Stimulated activated naive B cell treated with anti-CD40 and anti-IgM and Interleukin-4, amounts not matched to agents 10 μg/mL and 1 μg/mL and 100 μg/mL, for 72 hours (primary cell): Measurements from ENCODE around the gene TOMM6.
A peak's percentile ranks its signal among the peaks of the same experiment; 100 is the strongest.

Source experiments
- ATAC-seq, 2 donors: fragments of 150-1000 bp; cut with Tn5 transposase; replicated peaks; 2 replicates each; pipeline ENCODE4 v1.10.0; 2021; ENCODE audit warnings: moderate library complexity in 1 of 2
- DNase-seq: peaks from one replicate; pipeline ENCODE4 v3.0.0; 2021
- H3K27ac Mint-ChIP-seq: one replicate; pipeline ENCODE4 v1.8.0; 2022; ENCODE audit warnings: mild to moderate bottlenecking, mixed read lengths
- H3K27me3 Mint-ChIP-seq, 2 donors: one replicate each; pipeline ENCODE4 v1.8.0; 2022; ENCODE audit warnings: mixed read lengths in 2 of 2
- H3K36me3 Mint-ChIP-seq, 2 donors: one replicate each; pipeline ENCODE4 v1.8.0; 2022; ENCODE audit warnings: mixed read lengths in 2 of 2, mild to moderate bottlenecking in 1 of 2
- H3K4me1 Mint-ChIP-seq, 2 donors: one replicate each; pipeline ENCODE4 v1.8.0; 2022; ENCODE audit warnings: mixed read lengths in 2 of 2, mild to moderate bottlenecking in 1 of 2
- H3K4me3 Mint-ChIP-seq, 2 donors: one replicate each; pipeline ENCODE4 v1.8.0; 2022; ENCODE audit warnings: mild to moderate bottlenecking in 2 of 2, mixed read lengths in 2 of 2, moderate library complexity in 1 of 2
- H3K9me3 Mint-ChIP-seq, 2 donors: one replicate each; pipeline ENCODE4 v1.8.0; 2022; ENCODE audit warnings: mixed read lengths in 2 of 2, mild to moderate bottlenecking in 1 of 2

Gene TOMM6

DNA sequence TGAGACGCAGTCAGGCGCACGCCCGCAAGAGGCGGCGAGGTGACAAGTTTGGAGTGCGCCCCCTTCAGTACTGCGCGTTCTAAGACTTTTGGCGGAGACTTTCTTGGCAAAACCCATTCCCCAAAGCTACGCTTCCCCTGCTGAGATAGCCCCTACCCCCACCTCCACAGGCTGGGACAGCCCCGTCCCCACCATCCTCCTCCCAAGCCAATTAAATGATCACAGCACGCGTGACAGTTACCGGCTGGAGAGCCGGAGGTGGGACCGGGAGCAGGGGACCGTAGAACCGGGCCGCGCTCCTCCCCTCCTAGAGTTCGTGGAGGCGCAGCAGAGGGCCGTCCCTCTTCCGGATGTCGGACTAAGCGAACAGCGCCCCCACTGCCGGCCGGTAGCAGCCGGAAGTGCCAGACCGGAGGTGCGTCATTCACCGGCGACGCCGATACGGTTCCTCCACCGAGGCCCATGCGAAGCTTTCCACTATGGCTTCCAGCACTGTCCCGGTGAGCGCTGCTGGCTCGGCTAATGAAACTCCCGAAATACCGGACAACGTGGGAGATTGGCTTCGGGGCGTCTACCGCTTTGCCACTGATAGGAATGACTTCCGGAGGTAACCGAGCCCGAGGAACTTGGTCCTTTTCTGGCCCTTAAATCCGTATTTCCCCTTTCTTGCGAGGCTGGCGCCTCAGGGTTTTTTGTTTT, at the start of gene TOMM6:
TOMM6 (plus strand) TSS at position 476 of the 699 bp plus-strand sequence; CDS start at position 480, 4 bp downstream.
- Mint-ChIP-seq H3K4me1 (peaks cover 21 to 35% of the 10 kb centered on the region in 2 donors), H3K9me3 (no peaks in the 10 kb centered on the region), H3K27ac (peak within 1 kb of the TSS; percentile 99), H3K27me3 (no peaks in the 10 kb centered on the region), H3K4me3 (peak within 1 kb of the TSS; percentile 95 to 98), H3K36me3 (peaks cover 8 to 19% of the 10 kb centered on the region in 2 donors)
- peak; percentile 86 for ATAC-seq
- peak; percentile 95 for DNase-seq

DNA sequence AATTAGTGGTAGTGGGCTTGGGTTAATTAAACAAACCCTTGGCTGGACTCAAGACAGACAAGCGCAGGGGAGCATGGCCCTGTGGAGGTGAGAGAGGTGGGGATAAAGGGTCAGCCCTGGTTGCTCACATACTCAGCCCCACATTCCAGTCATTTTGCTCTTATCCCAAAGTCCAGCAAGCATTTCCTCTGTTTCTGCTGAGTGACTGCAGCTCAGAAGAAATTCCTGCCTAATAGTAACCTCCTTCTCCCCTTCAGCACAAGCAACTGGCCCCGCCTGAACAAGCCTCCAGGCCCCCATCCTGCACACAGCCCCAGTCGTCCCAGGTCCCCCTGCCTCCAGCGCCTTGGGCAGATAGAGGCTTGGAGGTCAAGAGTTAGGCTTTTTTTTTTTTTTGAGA, 48.5 kb upstream of the TOMM6 start:
- H3K27ac Mint-ChIP-seq: no peak overlapping the region
- no peaks in the 10 kb centered on the region for H3K36me3 Mint-ChIP-seq
- no peaks in the 10 kb centered on the region for H3K9me3 Mint-ChIP-seq
- ATAC-seq (no peak), DNase-seq (no peak)
- peaks cover 4 to 5% of the 10 kb centered on the region in 2 donors for H3K4me1 Mint-ChIP-seq
- no peaks in the 10 kb centered on the region for H3K27me3 Mint-ChIP-seq
- H3K4me3 Mint-ChIP-seq: no peak overlapping the region

DNA sequence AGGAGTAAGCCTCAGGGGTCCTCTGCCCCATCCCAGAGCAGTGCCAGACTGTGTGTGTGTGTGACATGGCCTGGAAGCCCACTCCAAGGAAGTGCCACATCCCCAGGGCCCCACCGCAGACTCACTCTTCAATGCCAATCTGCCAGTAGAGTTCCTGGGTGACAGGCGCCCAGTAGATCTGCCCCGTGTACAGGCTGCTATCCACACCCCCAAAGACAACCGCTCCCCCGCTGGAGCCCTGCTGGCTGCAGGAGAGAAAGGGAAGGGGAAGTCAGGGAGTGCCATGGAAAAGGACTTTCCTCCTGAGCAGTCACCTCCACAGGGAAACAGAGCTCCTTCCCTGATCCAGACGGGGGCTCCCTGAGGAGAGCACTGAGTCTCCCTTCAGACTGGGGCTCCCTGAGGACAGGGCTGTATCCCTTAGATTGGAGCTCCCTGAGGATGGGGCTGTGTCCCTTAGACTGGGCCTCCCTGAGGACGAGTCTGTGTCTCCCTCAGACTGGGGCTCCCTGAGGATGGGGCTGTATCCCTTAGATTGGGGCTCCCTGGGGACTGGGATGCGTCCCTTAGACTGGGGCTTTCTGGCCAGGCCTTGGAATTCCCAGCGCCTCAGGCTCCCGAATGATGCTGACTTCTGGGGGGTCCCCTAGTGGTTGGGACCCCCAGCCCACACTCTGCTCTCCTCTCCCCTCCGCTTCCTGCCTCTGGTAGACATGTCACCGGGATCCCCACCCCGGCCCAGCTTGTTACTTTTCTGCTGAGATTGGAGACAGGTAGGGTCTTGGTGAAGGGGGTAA, 46.9 kb upstream of the TOMM6 start:
- no peak overlapping the region for H3K4me3 Mint-ChIP-seq
- DNase-seq: no peak
- H3K9me3 Mint-ChIP-seq: no peaks in the 10 kb centered on the region
- H3K36me3 Mint-ChIP-seq: no peaks in the 10 kb centered on the region
- no peak for ATAC-seq
- H3K27ac Mint-ChIP-seq: no peak overlapping the region
- H3K4me1 Mint-ChIP-seq: peaks cover 4 to 7% of the 10 kb centered on the region in 2 donors
- H3K27me3 Mint-ChIP-seq: no peaks in the 10 kb centered on the region

DNA sequence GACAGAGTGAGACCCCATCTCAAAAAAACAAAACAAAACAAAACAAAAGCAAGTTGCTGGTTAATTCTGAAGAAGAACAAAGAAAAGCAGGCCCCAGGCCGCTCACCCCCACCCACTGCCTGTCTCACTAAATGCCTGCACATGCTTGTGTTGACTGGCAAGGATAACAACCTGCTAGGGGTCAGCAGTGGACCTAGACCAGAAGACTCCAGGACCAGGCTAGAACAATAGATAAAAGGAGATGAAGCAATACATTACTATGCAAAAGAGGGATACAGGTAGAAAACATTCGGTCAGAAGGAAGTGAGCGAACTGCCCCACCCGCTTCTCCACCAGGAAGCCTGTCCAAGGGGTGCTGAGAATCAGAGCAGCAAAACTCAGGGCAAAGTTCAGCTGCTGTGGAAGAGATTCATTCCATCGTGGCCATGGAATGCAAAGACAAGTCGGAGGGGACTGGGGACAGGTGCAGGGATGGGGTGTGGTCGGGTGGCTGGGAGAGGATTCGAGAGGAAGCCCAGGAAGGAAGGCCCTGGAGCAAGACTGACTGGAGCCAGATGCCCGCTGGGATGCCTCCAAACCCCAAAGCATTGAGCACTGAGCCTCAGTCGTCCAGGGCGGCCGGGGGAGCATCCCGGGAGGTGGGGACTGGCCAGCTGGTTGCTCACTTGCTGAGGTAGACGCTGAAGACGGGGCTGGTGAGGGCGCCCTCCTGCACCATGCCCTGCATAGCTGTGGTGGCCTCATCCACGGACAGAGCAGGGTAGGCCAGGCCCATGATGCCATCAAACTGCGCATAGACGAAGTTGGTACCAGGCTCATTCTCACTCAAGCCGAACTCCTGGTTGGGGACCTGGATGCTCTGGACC, 45.6 kb upstream of the TOMM6 start:
- Mint-ChIP-seq H3K9me3 (no peaks in the 10 kb centered on the region), H3K4me1 (peaks cover 0 to 2% of the 10 kb centered on the region in 2 donors), H3K27me3 (no peaks in the 10 kb centered on the region), H3K36me3 (no peaks in the 10 kb centered on the region), H3K4me3 (no peak overlapping the region), H3K27ac (no peak overlapping the region)
- DNase-seq (no peak), ATAC-seq (no peak)

DNA sequence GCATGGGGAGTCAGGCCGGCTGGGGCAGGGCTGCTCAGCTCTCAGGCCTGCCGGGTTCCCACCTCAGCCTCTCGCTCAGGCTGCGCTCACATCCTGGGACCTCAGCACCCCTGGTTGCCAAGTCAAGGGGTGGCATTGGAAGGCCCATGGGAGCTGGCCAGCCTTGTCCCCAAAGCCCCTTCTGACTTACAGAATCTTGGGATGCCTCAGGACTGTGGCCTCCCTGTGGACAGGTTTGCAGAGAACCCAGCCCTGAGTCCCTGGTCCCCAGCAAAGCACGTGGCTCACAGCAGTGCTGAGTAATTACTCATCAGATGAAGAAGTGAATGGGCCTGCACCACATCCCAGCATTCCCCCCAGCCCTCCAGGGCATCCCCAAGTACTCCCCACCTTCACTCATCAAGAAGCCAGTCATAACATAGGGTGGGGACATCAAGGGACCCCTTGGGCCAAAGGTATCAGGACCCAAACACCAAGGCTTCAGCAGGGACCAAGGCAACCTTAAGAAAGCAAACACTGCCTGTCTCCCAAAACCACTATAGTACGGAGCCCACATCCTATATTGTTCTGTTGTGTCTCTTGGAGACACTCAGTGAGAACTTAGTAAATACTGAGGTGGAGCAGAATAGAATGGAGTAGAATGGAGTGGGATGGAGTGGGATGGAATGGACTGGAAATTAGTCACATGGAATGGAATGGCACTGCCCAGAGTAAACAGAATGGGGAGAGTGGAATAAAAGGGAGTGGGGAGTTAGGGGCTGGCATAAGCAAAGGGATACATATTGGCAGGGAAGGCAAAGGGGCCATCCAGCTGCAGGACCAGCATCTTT, 43.9 kb upstream of the TOMM6 start:
- H3K4me3 Mint-ChIP-seq: no peak overlapping the region
- no peaks in the 10 kb centered on the region for H3K27me3 Mint-ChIP-seq
- no peak for ATAC-seq
- DNase-seq: no peak
- peaks cover 0 to 2% of the 10 kb centered on the region in 2 donors for H3K4me1 Mint-ChIP-seq
- no peak overlapping the region for H3K27ac Mint-ChIP-seq
- H3K36me3 Mint-ChIP-seq: no peaks in the 10 kb centered on the region
- no peaks in the 10 kb centered on the region for H3K9me3 Mint-ChIP-seq

DNA sequence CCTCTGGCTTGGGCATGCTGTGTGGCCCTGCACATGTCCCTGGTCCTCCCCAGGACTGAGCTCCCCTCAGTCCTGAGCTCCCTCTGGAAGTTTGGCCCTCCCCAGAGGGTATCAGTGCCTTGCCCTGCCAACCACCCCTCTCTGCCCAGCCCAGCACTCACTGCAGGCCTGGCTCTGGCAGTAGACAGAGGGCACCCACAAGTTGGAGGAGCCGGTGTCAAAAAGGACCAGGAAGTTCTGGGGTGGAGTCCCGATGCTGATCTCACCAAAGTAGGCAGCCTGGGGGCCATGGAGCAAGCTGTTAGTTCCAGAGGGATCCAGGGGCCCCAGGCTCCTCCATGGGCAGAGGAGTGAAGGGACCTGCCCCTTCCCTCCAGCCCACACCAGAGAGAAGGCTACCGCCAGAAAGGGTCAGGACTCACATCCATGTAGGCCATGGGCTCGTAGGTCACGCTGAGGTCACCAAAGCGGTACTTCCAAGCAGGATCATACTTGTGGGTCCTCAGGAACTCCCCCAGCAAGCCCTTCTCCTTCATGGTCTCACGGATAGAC, 43.2 kb upstream of the TOMM6 start:
- DNase-seq (no peak), ATAC-seq (no peak)
- H3K9me3 Mint-ChIP-seq: no peaks in the 10 kb centered on the region
- no peak overlapping the region for H3K27ac Mint-ChIP-seq
- H3K27me3 Mint-ChIP-seq: no peaks in the 10 kb centered on the region
- H3K36me3 Mint-ChIP-seq: no peaks in the 10 kb centered on the region
- H3K4me1 Mint-ChIP-seq: peaks cover 0 to 2% of the 10 kb centered on the region in 2 donors
- no peak overlapping the region for H3K4me3 Mint-ChIP-seq

DNA sequence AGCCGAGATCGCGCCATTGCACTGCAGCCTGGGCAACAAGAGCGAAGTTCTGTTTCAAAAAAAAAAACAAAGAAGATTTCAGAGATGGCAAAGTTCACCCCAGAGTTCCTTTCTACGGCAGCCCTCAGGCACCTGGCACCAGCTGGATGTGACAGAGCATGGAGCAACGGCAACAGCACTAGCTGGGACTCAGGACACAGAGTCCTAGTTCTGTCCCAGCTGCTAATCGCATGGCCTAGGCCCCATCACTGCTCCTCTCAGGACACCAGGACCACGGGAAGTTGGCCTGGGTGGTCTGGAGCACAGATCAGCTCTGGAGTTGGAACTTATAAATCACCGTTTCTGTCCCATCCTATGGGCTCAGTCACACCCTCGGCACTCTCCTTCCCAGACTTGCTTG, 41.4 kb upstream of the TOMM6 start:
- ATAC-seq (no peak), DNase-seq (no peak)
- Mint-ChIP-seq H3K4me3 (no peak overlapping the region), H3K27ac (no peak overlapping the region), H3K27me3 (peaks cover 0 to 6% of the 10 kb centered on the region in 2 donors), H3K9me3 (no peaks in the 10 kb centered on the region), H3K4me1 (peaks cover 0 to 2% of the 10 kb centered on the region in 2 donors), H3K36me3 (no peaks in the 10 kb centered on the region)

DNA sequence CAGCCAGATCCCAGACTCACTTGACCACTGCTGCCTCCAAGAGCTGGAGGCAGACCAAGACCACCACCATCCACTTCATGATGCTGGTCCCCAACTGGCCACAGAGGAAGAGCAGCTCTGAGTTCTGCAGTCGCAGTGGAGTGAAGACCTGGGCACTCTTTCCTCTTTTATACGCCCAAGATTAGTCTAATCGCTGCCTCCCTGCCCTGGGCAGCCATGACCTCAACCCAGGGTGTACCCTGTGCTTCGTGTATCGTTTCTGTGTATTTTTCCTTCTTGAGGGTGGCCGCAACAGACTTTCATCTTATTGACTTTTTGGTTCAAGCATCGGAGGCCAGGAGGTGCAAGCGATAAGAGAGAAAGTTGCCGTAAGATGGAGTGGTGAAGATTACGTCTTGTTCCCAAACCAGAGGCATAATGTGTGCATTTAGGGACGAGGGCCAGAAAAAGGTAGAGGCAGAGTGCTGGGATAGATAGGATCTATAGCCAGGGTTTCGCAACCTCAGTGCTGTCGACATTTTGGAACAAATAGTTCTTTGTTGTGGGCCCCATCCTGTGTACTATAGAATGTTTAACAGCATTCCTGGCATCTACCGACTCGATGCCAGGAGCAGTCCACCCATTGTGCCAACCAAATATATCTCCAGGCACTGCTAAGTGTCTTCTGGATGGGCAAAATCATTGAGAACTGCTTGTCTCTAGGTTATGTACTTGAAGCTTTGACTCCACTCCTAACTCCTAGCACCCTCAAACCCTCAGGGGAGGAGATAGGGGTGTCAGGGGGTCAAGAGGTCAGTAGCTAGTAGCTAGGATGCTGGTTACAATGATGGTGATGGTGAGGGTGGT, 40.0 kb upstream of the TOMM6 start, which contains the start of gene PGC:
PGC (minus strand) TSS at position 142 of the 846 bp plus-strand sequence; CDS start at position 79, 63 bp downstream.
- H3K36me3 Mint-ChIP-seq: no peaks in the 10 kb centered on the region
- DNase-seq: no peak
- H3K9me3 Mint-ChIP-seq: no peaks in the 10 kb centered on the region
- ATAC-seq: no peak
- H3K27ac Mint-ChIP-seq: no peak within 1 kb of the TSS
- peaks cover 0 to 6% of the 10 kb centered on the region in 2 donors for H3K27me3 Mint-ChIP-seq
- H3K4me1 Mint-ChIP-seq: peaks cover 0 to 2% of the 10 kb centered on the region in 2 donors
- no peak within 1 kb of the TSS for H3K4me3 Mint-ChIP-seq

DNA sequence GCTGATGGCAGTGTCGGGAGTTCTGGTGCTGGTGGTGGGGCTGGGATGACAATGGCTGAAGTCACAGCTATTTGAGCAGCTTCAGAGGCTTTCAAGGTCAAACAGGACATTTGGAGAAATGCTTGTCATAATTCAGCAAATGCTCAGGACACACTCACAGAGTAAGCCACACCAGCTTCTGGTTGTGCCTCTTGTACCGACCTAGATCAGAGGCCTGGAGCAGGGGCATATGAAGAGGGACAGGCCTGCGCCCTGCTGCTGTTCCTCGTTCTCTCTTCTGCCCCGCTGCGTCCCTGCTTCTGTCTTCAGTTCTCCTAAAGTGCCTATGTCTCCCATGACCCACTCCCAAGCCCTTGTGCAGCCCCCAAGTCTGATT, 39.4 kb upstream of the TOMM6 start:
- Mint-ChIP-seq H3K9me3 (no peaks in the 10 kb centered on the region), H3K27ac (no peak overlapping the region), H3K4me3 (no peak overlapping the region), H3K36me3 (no peaks in the 10 kb centered on the region), H3K27me3 (peaks cover 0 to 6% of the 10 kb centered on the region in 2 donors), H3K4me1 (peaks cover 0 to 2% of the 10 kb centered on the region in 2 donors)
- no peak for DNase-seq
- ATAC-seq: no peak

DNA sequence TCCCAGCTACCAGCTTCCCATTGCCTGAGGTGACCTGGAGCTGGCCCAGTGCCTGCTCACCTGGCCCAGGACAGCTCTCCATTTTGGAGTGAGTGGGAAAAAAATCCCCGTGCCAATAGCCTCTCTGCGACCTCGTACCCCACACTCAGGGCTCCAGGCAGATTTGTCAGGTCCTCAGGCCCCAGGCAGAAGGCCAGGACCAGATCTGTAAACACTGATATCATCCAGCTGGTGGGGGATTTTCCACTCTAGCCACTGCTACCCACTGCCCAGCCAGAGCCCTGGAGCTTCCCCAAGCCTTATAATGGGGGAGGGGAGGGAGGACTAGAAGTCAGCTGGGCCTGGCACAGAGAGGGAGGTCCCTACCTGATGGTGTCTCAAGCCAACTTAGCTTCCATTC, 39.0 kb upstream of the TOMM6 start:
- Mint-ChIP-seq H3K27me3 (peaks cover 0 to 6% of the 10 kb centered on the region in 2 donors), H3K4me3 (no peak overlapping the region), H3K4me1 (peaks cover 0 to 2% of the 10 kb centered on the region in 2 donors), H3K36me3 (no peaks in the 10 kb centered on the region), H3K27ac (no peak overlapping the region), H3K9me3 (no peaks in the 10 kb centered on the region)
- no peak for ATAC-seq
- no peak for DNase-seq

DNA sequence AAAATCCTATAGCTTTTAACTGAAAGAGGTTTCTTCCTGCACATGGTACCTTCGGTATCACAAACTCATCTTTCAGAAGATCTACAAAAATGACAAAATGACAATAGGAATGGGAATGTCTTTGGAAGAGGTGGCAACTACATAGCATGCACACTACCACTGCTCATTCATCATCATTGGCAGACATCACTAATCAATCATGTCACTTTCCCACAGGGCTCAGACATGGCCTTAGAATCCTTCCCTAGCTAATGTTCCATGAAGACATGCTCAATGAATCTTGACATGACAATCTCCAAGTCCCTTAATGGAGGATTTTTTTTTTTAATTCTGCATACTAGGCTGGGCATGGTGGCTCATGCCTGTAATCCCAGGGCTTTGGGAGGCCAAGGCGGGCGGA, 37.1 kb upstream of the TOMM6 start:
- Mint-ChIP-seq H3K36me3 (no peaks in the 10 kb centered on the region), H3K27ac (no peak overlapping the region), H3K27me3 (peaks cover 0 to 11% of the 10 kb centered on the region in 2 donors), H3K4me3 (no peak overlapping the region), H3K4me1 (no peaks in the 10 kb centered on the region), H3K9me3 (no peaks in the 10 kb centered on the region)
- ATAC-seq (no peak), DNase-seq (no peak)

DNA sequence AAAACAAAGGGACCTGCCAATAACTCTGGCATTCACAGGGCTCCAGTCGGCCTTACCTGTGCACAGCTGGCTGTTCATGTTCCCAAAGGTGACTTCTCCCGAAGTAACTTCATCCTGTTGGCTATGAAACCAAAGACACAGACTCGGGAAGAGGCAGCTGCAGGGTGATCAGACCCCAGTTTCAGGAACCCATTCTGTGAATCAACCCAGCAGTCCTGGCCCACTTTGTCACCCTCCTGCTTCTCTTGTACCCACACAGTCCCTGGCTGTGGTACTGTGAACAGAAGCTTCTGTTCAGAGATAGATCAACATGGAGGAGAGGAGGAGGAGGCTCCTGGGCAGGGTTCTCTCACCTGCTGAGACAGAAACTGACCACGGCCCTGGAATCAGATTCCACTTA, 31.6 kb upstream of the TOMM6 start:
- no peak overlapping the region for H3K4me3 Mint-ChIP-seq
- peak in 1 of 2 donors; percentile 15 for ATAC-seq
- peaks cover 4 to 10% of the 10 kb centered on the region in 2 donors for H3K4me1 Mint-ChIP-seq
- H3K27ac Mint-ChIP-seq: peak overlapping the region; percentile 73
- H3K27me3 Mint-ChIP-seq: peaks cover 9 to 12% of the 10 kb centered on the region in 2 donors
- DNase-seq: no peak
- no peaks in the 10 kb centered on the region for H3K36me3 Mint-ChIP-seq
- H3K9me3 Mint-ChIP-seq: no peaks in the 10 kb centered on the region

DNA sequence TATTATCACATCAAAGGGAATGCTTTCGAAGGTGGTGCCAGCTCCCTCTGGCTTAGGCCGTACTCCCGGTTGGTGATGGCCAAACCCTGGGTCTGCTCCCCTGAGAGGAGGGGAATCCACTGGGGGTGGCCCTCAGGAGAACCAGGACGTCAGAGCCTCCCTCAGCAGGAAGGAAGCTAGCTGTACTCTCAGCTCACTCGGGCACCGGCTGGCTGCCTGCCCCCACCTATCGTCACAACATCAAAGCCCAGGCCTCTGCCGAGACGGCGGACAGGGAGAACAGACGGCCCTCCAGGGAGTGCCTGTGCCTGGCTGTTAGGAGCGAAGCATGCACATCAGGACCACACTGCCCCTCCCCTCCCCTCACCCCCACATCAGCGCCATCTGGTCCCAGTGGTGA, 31.1 kb upstream of the TOMM6 start:
- H3K36me3 Mint-ChIP-seq: no peaks in the 10 kb centered on the region
- ATAC-seq: peak; percentile 48 to 62
- peaks cover 4 to 10% of the 10 kb centered on the region in 2 donors for H3K4me1 Mint-ChIP-seq
- no peak overlapping the region for H3K27ac Mint-ChIP-seq
- H3K27me3 Mint-ChIP-seq: peaks cover 9 to 12% of the 10 kb centered on the region in 2 donors
- DNase-seq: no peak
- no peaks in the 10 kb centered on the region for H3K9me3 Mint-ChIP-seq
- H3K4me3 Mint-ChIP-seq: no peak overlapping the region
